Prostate gland (tissue), 2 donors: ENCODE results near the gene MSI1. TPM values are rescaled to one million over a fixed set of nuclear protein-coding genes. Genes with fewer than 3 reads are reported as not detected.

Source experiments
- DNase-seq: peaks from one replicate; pipeline ENCODE4 v3.0.0-alpha.2; 2019; ENCODE audit warnings: low spot score
- H3K27ac ChIP-seq, 2 donors: fragments of 200-600 bp; sonication (generic); 2 replicates each; pipeline ENCODE4 v1.5.1; 2017 to 2019
- H3K27me3 ChIP-seq: fragments of 200-600 bp; sonication (generic); replicated peaks from 2 replicates; pipeline ENCODE4 v1.5.1; 2019; ENCODE audit not compliant: insufficient read depth
- H3K36me3 ChIP-seq, 2 donors: fragments of 200-600 bp; sonication (generic); 1 replicate in 1 of 2; 2 replicates in 1 of 2; pipeline versions ENCODE4 v1.5.1 to v1.8.1; 2017 to 2019
- H3K4me1 ChIP-seq: fragments of 200-600 bp; sonication (generic); replicated peaks from 2 replicates; pipeline ENCODE4 v1.5.1; 2019
- H3K4me3 ChIP-seq, 2 donors: fragments of 200-600 bp; sonication (generic); 2 replicates each; pipeline ENCODE4 v1.5.1; 2017 to 2019
- H3K9me3 ChIP-seq: fragments of 200-600 bp; sonication (generic); 2 replicates; pipeline ENCODE4 v1.5.1; 2017
- CTCF ChIP-seq, 4 experiments: fragments of 200-600 bp in 2 of 4; fragments of 450-650 bp in 2 of 4; sonication (generic) in 2 of 4; IDR thresholded peaks; 1 replicate in 3 of 4; 2 replicates in 1 of 4; pipeline ENCODE4 v1.5.1; 2016 to 2019; ENCODE audit warnings: antibody characterized with exemption in 4 of 4, mild to moderate bottlenecking in 2 of 4, moderate library complexity in 2 of 4
- POLR2A ChIP-seq: fragments of 450-650 bp; IDR thresholded peaks from one replicate; pipeline ENCODE4 v1.6.1; 2016; ENCODE audit warnings: antibody characterized with exemption, mild to moderate bottlenecking
- POLR2AphosphoS5 ChIP-seq: sonication (generic); formaldehyde crosslinking; IDR thresholded peaks from one replicate; pipeline ENCODE4 v1.6.1; 2017; ENCODE audit warnings: antibody characterized with exemption
- WGBS: methylation state at CpG from one replicate; pipeline ENCODE4 v1.1.5; 2018; 5-methylcytosine and 5-hydroxymethylcytosine counted together
- intact Hi-C: fragments of 100-400 bp; cut with DNase I; formaldehyde crosslinking; loops from one replicate; pipeline ENCODE4 v1.14.2; 2022
- total RNA-seq, 2 donors: library from RNA; depleted of rRNA; stranded (reverse); fragments of >200 nt; gene quantifications; one replicate each; pipeline ENCODE4 v1.1.0, GENCODE V29; 2016

The MSI1 gene
- total RNA-seq, 2 donors from 2014 or later = 1.7 to 8.2 TPM

DNA sequence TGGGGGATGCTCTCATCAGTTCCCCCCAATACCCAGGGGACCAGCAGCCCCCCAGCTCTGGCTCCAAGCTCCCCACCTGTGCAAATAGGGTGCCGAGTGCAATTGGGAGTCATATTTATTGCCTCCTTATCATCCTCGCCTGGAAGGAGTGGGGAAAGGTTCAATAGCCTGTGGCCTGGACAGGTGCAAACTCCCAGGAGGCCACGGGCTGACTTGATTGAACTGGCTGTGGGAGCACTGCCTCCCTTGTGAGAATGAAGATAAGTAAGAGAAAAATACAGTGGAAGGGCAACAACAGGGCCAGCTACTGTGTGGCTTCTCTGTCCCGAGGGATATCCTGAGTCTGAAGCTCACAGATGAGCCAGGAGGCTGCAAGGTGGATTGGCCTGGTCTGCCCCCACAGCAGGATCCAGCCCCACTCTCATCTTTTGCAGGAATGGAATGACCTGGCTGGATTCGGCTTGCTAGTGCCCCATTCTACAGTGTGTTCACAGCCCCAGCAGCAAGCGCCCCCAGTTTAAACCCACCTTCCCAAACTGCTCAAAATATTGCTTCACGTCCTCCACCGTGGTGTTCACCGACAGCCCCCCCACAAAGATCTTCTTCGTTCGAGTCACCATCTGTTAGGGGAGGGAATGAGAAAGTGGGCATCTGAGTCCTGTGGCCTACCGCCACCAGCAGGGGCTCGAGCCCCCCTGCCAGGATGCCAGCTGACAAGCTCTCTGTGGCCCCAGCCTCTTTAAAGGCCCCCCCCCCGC is 6.3 kb downstream of the MSI1 start:
- no peak for TF ChIP-seq POLR2AphosphoS5
- TF ChIP-seq CTCF (IDR thresholded peaks at IDR 0.05) = no peak
- TF ChIP-seq POLR2A = no peak
- 83% methylated on average over 14 of the region's 14 CpGs for WGBS
- DNase-seq = no peak

DNA sequence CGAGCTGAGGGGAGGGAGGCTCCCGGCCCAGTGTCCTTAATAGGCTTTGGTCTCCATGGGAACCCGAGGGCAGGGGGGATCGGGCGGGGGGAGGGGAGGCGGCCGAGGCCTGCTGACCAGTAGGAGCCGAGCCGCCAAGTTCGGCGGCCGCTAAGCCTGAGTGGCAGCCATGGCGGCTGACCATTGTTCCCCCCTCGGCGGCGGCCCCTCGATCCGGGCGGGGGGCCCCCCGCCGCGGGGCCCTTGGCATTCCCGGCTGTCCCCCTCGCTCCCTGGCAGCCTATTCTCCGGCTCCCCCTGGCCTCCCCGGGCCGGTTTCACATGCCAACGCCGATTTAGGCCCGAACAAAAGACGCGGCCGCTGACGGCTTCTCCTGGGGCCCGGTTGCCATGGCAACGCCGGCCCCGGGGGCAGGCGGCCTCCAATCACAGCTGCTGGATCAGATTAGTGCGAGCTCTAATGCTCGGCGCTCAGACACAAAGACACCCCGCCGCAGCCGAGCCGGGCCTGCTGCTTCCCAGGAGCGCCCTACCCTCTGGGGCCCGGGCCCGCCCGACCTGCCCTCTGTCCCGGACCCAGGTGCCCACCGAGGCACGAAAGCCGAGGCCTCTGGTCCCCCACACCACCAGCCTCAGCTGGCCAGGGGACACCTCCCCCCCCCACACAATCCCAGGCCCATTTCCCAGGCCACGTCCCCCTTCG is 7.3 kb downstream of the MSI1 start:
- no peaks in the 10 kb centered on the region for H3K27me3 ChIP-seq
- intact Hi-C loops = no loop called here
- no peak for TF ChIP-seq POLR2AphosphoS5
- TF ChIP-seq POLR2A = no peak
- TF ChIP-seq CTCF (IDR thresholded peaks at IDR 0.05) = no peak
- no peaks in the 10 kb centered on the region for H3K9me3 ChIP-seq
- H3K27ac ChIP-seq = peak overlapping the region; percentile 41 to 65
- peak; percentile 16 for DNase-seq
- H3K4me3 ChIP-seq = peak overlapping the region; percentile 27 to 29
- no peaks in the 10 kb centered on the region for H3K36me3 ChIP-seq
- no peaks in the 10 kb centered on the region for H3K4me1 ChIP-seq
- 8% methylated on average over 36 of the region's 56 CpGs for WGBS

More for the DNA sequence above, 6.3 kb downstream of the MSI1 start:
- Histone ChIP-seq H3K27ac (no peak overlapping the region), H3K9me3 (no peaks in the 10 kb centered on the region), H3K36me3 (no peaks in the 10 kb centered on the region), H3K27me3 (no peaks in the 10 kb centered on the region), H3K4me3 (no peak overlapping the region), H3K4me1 (no peaks in the 10 kb centered on the region)
- intact Hi-C loops = no loop called here

GRCh38 chr12:120359128-120359527 is 9.8 kb downstream of the MSI1 start:
- H3K9me3 ChIP-seq = no peaks in the 10 kb centered on the region
- no peaks in the 10 kb centered on the region for H3K36me3 ChIP-seq
- no peaks in the 10 kb centered on the region for H3K27me3 ChIP-seq
- no peak for DNase-seq
- no peaks in the 10 kb centered on the region for H3K4me1 ChIP-seq
- 91% methylated on average over 1 of the region's 1 CpG for WGBS
- intact Hi-C loops = no loop called here
- H3K27ac ChIP-seq = no peak overlapping the region
- TF ChIP-seq POLR2AphosphoS5 (no peak), POLR2A (no peak), CTCF (IDR thresholded peaks at IDR 0.05) (no peak)
- H3K4me3 ChIP-seq = no peak overlapping the region

DNA sequence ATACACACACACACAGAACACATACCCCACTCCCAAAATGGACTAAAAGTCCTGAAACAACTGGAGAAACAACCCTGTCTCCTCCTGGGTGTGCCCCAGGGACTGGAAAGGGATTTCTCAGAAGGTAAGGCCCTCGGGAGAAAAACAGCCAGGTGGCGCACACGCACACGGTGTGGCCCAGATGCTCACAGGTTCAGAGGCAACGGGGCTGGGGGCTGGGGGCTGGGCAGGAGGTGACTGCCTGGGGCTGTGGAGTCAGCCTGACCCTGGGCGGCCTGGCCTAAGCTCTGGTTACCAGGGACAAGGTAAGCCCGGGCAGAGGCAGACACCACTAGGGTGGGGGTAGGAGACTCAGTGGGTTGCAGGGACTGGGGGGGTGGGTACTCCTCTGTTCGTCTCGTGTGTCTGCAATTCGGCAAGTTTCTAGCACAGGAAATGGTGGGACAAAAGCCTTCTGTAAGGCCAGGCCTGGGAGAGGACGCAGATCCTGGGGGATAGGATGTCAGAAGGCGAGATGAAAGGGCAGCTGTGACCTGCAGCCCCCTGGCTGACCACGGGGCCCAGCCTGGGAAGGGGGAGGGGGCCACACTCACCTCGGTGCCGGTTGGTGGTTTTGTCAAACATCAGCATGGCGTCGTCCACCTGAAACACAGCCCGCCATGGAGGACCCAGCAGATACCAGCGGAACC is 10.4 kb downstream of the MSI1 start:
- H3K9me3 ChIP-seq = no peaks in the 10 kb centered on the region
- intact Hi-C loops = no loop called here
- H3K4me1 ChIP-seq = no peaks in the 10 kb centered on the region
- TF ChIP-seq CTCF (IDR thresholded peaks at IDR 0.05) (no peak), POLR2A (no peak), POLR2AphosphoS5 (no peak)
- no peak for DNase-seq
- no peak overlapping the region for H3K4me3 ChIP-seq
- H3K27me3 ChIP-seq = no peaks in the 10 kb centered on the region
- H3K27ac ChIP-seq = no peak overlapping the region
- no peaks in the 10 kb centered on the region for H3K36me3 ChIP-seq
- 66% methylated on average over 19 of the region's 19 CpGs for WGBS
